HG02759 (cell line): ENCODE measurements around the gene GNA15.
A peak's percentile ranks its signal among the peaks of the same experiment; 100 is the strongest.
"Not testable (repeated sequence)": the region's sequence is repeated elsewhere in the genome, so short reads cannot be mapped to it uniquely, and the experiment has no call there.

Experiments used
- ATAC-seq: cut with Tn5 transposase; IDR thresholded peaks from one replicate; pipeline ENCODE4 v1.9.1; 2021; ENCODE audit warnings: mild to moderate bottlenecking, moderate library complexity; ENCODE audit not compliant: unreplicated experiment

The GNA15 gene

DNA sequence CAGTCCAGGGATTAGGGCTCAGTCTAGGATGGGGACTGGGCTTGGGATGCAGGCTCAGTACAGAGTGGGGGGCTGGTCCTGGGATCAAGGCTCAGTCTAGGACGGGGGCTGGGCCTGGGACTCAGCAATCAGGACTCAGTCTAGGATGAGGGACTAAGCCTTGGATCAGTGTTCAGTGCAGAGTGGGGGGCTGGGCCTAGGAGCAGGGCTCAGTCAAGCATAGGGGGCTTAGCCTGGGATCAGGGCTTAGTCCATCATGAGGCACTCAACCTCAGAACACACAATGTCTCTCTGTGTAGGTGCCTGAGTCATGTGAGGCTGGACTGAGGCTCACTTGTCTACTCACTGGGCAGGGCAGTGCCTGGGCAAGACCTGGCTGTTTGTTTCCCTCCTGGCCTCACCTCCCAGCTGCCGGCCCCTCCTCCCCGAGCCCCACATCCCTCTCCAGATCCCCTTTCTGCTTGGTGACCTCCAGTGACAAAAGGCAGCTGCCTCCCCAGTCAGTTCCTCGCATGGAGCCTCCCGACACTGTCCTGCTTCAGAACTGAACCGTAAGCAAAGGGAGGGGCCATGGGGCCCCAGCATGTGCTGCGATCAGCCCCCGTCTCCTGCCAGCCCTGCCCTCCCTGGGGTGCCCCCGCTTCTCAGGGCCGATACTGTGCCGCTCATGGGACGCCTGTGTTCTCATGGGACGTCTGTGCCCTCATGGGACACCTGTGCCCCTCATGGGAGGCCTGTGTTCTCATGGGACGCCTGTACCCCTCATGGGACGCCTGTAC lies 36.2 kb downstream of the GNA15 start:
- no peak for ATAC-seq

DNA sequence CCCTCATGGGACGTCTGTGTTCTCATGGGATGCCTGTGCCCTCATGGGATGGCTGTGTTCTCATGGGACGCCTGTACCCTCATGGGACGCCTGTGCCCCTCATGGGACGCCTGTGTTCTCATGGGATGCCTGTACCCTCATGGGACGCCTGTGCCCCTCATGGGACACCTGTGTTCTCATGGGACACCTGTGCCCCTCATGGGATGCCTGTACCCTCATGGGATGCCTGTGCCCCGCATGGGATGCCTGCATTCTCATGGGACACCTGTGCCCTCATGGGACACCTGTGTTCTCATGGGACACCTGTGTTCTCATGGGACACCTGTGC lies 36.8 kb downstream of the GNA15 start:
- ATAC-seq = not testable (repeated sequence)

DNA sequence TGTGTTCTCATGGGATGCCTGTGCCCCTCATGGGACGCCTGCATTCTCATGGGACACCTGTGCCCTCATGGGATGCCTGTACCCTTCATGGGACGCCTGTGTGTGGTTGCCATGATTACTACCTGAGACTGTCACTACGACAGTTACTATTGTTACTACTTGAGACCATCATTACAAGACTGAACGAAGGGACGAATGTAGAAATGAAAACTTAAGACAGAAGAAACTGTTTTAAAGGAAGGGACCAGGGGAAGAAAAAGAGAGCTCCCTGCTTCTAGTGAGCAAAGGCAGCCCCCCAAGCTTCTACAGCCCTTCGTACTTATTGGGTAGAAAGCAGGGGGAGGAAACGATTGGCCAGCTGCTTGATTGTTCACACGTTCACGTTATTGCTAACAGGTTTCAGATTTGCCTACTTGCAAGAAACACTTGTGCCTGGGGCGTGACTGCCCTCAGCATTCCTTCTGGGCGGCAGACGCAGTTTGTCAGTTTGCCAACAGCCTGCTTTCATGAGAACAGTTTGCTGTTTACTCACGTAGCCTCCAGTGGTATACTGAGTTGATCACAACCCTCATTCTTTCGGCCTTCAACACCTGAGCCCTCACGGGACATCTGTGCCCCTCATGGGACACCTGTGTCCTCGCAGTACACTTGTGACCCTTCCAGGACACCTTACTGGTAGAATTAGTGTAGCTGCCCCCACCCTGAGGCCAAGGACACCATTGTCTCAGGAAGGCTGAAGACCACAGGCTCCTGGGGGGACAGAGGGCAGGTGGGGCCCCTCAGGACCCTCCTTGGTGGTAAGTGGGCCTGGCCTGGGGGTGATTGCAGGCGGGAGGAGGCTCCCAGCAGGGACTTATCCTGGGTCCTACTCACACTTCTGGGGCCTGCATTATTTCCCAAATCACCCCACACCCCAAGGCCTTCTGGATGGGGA lies 40.2 kb downstream of the GNA15 start:
- ATAC-seq = peak; percentile 24

DNA sequence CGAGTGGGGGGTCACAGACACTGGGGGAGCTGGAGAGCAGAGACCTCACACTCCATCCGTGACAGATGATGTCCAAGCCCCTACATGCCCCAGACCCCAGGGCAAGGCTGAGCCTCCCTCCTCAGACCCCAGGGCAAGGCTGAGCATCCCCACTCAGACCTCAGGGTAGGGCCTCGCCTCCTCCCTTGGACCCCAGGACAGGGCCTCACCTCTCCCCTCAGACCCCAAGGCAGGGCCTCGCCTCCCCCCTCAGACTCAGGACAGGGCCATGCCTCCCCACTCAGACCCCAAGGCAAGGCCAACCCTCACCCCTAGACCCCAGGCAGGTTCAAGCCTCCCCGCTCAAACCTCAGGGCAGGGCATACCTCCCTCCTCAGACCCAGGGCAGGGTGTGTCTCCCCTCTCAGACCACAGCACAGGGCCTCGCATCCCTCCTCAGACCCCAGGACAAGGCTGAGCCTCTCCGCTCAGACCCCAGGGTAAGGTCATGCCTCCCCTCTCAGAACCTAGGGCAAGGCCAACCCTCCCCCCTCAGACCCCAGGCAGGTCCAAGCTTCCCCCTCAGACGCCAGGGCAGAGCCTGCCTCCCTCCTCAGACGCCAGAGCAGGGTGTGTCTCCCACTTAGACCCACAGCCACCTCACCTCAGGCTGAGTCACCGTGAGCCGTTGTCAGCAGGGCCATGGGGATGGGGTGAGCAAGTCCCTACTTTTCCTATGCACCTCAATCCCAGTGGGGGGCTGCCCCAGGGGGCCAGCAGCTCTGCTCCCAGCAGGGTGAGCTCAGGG lies 41.1 kb downstream of the GNA15 start:
- no peak for ATAC-seq

DNA sequence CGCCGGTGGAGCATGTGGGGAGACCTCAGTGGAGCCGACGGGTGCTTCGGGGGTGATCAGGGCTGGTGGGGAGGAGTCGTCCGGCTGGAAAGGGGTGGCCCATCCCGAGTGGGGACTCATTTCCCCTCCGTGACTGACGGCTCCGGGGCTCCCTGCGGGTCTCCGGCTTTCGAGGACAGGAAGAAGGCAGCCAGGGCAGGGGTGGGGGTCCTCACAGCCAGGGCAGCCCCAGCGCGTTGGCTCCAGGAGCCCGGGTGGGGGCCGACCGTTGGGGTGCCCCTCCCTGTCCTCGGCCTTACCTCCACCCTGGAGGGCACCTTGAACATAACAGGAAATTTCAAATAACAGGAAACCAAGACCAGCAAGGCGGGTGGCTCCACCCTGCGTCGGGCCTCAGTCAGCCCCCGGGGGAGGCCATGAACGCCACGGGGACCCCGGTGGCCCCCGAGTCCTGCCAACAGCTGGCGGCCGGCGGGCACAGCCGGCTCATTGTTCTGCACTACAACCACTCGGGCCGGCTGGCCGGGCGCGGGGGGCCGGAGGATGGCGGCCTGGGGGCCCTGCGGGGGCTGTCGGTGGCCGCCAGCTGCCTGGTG lies 42.6 kb downstream of the GNA15 start, which contains the start of gene S1PR4:
Gene S1PR4 (plus strand): TSS at position 393 of the 596 bp plus-strand sequence. CDS start 24 bp downstream, at position 417.
- ATAC-seq = peak; percentile 45

DNA sequence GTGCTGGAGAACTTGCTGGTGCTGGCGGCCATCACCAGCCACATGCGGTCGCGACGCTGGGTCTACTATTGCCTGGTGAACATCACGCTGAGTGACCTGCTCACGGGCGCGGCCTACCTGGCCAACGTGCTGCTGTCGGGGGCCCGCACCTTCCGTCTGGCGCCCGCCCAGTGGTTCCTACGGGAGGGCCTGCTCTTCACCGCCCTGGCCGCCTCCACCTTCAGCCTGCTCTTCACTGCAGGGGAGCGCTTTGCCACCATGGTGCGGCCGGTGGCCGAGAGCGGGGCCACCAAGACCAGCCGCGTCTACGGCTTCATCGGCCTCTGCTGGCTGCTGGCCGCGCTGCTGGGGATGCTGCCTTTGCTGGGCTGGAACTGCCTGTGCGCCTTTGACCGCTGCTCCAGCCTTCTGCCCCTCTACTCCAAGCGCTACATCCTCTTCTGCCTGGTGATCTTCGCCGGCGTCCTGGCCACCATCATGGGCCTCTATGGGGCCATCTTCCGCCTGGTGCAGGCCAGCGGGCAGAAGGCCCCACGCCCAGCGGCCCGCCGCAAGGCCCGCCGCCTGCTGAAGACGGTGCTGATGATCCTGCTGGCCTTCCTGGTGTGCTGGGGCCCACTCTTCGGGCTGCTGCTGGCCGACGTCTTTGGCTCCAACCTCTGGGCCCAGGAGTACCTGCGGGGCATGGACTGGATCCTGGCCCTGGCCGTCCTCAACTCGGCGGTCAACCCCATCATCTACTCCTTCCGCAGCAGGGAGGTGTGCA lies 43.3 kb downstream of the GNA15 start:
- peak; percentile 13 for ATAC-seq

DNA sequence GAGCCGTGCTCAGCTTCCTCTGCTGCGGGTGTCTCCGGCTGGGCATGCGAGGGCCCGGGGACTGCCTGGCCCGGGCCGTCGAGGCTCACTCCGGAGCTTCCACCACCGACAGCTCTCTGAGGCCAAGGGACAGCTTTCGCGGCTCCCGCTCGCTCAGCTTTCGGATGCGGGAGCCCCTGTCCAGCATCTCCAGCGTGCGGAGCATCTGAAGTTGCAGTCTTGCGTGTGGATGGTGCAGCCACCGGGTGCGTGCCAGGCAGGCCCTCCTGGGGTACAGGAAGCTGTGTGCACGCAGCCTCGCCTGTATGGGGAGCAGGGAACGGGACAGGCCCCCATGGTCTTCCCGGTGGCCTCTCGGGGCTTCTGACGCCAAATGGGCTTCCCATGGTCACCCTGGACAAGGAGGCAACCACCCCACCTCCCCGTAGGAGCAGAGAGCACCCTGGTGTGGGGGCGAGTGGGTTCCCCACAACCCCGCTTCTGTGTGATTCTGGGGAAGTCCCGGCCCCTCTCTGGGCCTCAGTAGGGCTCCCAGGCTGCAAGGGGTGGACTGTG lies 44.0 kb downstream of the GNA15 start:
- no peak for ATAC-seq

DNA sequence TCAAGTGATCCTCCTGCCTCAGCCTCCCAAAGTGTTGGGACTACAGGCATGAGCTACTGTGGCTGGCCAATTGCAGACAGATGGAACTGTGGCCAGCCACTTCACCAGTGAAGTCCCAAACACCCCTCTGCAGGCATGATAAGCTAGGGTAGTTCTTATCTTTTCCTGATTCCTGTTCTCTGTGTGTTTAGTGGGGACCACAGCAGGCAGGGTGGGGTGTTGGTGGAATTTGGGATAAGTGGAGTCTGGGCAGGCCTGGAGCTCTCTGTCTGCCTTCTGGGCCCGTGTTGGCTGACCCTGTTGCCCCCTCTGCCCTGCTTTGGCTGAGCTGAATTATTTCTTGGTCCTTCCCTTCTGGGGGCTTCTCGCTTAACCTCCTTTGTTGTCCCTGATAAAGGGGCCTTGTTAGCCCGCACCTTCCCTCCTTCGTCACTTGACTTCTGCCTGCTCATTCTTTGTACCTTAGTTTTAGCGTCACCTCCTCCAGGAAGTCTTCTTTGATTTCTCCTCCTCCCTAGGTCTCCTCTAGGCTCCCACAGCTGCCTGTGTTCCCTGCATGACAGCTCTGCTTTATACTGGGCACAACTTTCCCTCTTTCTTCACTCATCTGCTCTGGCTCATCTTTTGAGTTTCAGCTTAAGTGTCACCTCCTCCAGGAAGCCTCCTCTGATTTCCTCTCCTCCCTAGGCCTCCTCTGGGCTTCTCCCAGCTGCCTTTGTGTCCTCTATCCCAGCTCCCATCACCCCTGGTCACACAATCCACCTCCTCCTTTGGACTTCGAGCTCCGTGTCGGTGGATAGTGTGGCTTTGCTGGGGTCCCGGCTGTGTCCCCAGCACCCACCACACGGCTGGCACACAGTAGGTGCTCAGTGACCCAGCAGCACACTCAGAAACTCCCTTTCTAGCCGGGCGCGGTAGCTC lies 48.1 kb downstream of the GNA15 start:
- ATAC-seq = no peak

DNA sequence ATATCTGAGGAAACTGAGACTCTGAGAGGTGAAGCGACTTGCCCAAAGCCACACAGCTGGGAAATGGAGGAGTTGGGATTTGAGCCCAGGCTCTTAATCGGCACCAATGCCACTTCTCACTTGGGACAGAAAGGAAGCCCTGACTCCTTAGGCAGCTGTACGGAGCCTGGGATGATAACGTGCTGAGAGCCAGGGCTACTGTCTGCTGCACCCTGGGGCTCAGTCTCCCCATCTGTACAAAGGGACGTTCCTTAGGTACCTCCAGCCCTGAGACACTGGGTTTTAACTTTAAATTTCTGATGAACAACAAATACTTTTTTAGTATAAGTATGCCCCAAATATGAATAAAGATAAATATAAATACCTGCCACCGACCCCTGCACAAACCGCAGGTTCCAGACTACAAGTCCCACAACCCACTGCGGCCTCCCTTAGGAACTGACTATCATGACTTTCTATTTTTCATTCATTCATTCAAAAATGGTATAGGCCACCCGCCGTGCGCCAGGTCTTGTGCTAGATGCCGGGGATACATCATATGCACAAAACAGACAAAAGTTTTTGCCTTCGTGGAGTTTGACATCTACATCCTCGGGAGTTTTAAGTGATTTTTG lies 49.1 kb downstream of the GNA15 start:
- no peak for ATAC-seq

DNA sequence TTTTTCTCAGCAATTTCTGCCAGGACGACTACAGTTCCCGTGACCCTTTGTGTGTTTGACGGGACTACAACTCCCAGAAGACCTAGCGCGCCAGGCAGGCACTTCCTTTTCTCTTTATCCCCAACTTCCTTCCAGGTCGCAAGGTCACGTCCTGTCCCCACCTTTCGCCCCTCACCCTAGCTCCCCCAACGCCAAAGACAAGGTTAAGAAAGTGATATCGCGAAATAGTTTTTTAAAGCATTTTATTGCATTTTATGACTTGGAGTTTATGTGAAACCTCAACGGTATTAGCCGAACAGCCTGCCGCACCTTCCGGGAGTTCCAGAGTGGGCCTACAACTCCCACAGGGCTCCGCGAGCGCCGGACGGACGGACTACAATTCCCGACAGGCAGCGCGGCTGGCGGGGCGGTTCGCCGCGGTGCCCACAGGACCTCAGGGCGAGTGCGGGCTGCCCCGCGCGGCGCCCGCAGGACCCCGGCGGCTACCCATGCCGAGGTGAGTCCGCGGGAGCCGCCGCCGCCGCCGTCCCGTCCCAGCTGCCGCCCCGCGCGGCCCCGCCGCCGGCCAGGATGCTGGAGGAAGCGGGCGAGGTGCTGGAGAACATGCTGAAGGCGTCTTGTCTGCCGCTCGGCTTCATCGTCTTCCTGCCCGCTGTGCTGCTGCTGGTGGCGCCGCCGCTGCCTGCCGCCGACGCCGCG lies 49.8 kb downstream of the GNA15 start, which contains the start of gene NCLN:
Gene NCLN (plus strand): TSS at position 470 of the 699 bp plus-strand sequence. CDS start 101 bp downstream, at position 571.
- peak; percentile 83 for ATAC-seq

DNA sequence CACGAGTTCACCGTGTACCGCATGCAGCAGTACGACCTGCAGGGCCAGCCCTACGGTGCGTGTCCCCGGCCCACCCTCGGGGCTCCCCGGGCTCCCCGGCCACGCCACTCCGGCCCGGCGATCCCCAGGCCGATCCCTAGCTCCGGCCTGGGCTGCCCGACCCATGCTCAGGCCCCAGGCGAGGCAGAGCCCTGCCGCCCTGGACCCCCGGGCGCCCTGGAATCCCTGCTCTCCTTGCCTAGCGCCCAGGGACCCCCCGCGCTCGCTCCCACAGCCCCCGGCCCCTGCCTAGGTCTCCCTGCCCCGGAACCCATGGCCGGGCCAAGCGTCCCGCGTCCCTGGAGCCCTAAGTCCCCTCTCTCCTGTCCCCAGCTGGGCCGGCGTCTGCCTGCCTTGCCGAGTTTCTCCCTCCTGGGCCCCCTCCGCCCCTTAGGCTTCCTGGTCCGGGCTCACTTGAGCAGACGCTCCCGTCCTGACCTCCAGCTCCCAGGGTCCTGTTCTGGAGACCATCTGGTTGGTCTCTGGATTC lies 50.4 kb downstream of the GNA15 start:
- no peak for ATAC-seq

DNA sequence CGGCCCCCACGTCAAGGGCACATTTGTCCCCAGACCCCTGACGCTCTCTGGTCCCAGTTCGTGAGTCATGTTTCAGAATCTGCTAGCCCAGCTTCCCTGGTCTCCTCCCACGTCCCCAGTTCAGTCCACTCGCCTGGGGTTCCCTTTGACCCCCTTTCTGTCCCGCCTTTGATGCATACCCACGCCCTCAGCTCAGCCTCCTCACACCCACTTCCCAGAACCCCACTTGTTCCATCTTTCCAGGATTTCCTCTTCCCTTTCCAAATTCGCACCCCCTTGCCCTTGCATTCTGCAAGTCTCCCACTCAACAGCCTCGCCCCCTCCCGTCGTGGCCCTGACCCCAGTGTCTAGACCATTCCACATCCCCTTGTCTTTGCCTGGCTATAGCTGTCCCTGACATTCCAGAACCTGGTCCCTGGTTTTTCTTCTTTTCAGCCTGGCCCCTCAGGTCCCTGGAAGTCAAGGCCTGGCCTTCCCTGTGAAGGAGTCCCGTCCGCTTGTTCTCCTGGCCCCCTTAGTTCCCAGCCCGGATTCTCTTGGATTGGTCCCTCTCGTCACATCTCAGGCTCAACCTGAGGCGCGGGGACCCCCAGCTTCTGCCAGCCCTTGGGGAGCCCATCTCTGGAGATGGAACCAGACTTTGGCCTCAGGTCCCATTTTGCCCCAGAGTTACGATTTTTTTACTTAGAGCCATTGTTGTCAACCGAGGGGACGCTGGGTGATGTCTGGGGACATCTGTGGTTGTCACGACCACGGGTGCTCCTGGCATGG lies 51.2 kb downstream of the GNA15 start:
- ATAC-seq = no peak

DNA sequence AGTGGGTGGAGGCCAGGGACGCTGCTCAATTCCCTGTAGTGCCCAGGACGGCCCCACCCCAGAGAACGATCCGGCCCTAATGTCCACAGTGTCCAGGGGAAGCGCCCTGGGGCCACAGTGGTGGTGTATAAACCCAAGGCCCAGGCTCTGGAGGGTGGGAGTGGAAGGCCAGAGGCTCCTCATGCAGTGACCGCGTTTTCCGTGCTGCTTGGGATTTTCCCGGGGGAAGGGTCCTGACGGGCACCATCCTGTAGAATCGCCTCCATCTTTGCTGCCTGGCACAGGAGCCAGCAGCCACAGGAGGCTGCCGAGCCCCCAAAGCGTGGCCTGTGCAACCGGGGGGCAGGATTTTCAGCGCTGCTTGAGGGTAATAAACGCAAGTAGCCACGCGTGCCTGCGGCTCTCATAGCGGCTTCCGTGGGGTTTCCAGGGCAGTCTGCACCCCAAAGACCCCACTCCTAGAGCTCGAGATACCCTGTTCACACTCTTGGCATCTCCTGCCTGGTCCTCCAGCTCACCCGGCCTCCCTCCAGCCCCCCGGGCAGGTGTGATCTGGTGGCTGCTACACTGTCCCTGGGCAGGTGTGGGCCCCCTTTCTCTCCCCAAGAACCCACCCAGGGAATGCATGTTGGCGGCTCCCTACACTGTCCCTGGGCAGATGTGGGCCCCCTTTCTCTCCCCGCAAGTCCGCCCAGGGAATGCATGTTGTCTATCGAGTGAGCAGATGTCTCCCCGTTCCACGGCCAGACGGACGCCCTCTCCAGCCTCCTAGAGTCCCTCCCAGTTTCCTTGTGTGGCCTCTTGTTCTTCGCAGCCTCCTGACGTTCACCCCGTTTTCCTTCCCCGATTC lies 52.1 kb downstream of the GNA15 start:
- no peak for ATAC-seq

DNA sequence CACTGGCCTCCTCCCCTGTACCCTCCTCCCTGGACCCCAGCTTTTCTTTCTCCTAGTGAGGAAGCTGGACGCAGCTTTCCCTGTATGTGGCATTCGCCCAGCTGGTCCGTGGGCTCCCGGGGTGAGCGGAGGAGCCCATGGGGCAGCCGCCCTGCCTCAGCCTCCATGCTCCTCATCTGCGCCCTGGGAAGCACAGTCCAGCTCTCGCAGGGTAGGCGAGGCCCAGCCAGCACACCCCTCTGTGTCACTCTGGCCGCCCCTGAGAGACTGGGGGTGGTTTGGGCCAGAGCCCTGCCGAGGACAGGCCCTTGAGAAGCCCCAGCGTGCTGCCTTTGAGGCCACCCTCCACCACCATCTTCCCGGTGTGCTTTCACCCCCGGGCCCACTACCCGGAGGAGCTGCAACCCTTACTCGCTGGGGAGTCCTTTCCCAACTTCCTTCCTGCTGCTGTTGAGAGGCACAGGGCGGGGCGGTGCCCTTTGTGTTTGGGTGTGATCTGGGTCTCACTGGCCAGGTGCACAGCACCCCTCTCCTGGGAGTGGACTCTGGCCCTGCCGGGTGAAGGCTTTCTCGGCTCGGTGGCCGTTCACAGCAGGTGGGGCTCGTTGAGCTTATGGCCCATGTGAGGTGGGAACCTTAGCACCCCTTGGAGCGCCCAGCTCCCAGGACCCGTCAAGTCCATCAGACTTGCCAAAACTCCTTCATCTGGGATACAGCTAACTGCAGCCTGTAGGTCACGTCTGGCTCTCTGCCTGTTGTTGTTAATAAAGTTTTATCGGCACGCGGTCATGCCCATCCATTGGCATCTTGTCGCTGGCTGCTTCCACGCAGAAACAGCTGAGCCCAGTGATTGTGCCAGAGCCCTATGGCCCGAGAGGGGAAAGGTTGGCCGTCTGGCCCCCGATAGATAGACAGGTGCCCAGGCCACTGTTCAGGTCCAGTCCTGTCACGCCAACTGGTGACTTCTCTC lies 53.1 kb downstream of the GNA15 start:
- ATAC-seq = no peak
